SK-N-SH treated with all-trans-retinoic acid at 6 μM for 48 hours (cell line): Measurements from ENCODE around the gene PPARD.

Source experiments
- ARNTL ChIP-seq: fragments of 450-650 bp; formaldehyde crosslinking; IDR thresholded peaks from 2 replicates; pipeline ENCODE4 v1.5.0; 2020; ENCODE audit warnings: low read depth, mild to moderate bottlenecking, moderate library complexity, borderline replicate concordance
- CREB5 ChIP-seq: fragments of 250-450 bp; sonication (Bioruptor Pico); IDR thresholded peaks from 2 replicates; pipeline ENCODE4 v1.5.1; 2020; ENCODE audit warnings: low read depth, mild to moderate bottlenecking, moderate library complexity
- OSR1 ChIP-seq: fragments of 250-450 bp; sonication (Bioruptor Pico); IDR thresholded peaks from 2 replicates; pipeline ENCODE4 v1.8.0; 2022; ENCODE audit warnings: moderate library complexity, mild to moderate bottlenecking, inconsistent platforms
- PPARA ChIP-seq: fragments of 250-450 bp; sonication (Bioruptor Pico); IDR thresholded peaks from 2 replicates; pipeline ENCODE4 v1.5.0; 2020; ENCODE audit warnings: mild to moderate bottlenecking, borderline replicate concordance
- RARB ChIP-seq: fragments of 250-450 bp; sonication (Bioruptor Pico); IDR thresholded peaks from 2 replicates; pipeline ENCODE4 v1.8.0; 2021; ENCODE audit warnings: mild to moderate bottlenecking, moderate library complexity
- TOX ChIP-seq: fragments of 250-450 bp; sonication (Bioruptor Pico); IDR thresholded peaks from 2 replicates; pipeline ENCODE4 v1.8.0; 2021; ENCODE audit warnings: mild to moderate bottlenecking, moderate library complexity, borderline replicate concordance
- TSHZ2 ChIP-seq: fragments of 250-450 bp; sonication (Bioruptor Pico); IDR thresholded peaks from 2 replicates; pipeline ENCODE4 v1.5.0; 2020; ENCODE audit warnings: mild to moderate bottlenecking, moderate library complexity
- ZFP3 ChIP-seq: fragments of 250-450 bp; sonication (Bioruptor Pico); IDR thresholded peaks from 2 replicates; pipeline ENCODE4 v1.5.0; 2020; ENCODE audit warnings: mild to moderate bottlenecking, moderate library complexity
- ZFP30 ChIP-seq: fragments of 450-650 bp; formaldehyde crosslinking; IDR thresholded peaks from 2 replicates; pipeline ENCODE4 v1.5.0; 2022; ENCODE audit warnings: mild to moderate bottlenecking, moderate library complexity

- no peak for TF ChIP-seq ARNTL (CRISPR knock-in tag)
- TF ChIP-seq OSR1 (CRISPR knock-in tag) = no peak
- no peak for TF ChIP-seq CREB5
- no peak for TF ChIP-seq RARB (CRISPR knock-in tag)
- no peak for TF ChIP-seq ZFP30 (CRISPR knock-in tag)
- TF ChIP-seq TSHZ2 (CRISPR knock-in tag) = no peak
- TF ChIP-seq ZFP3 (CRISPR knock-in tag) = no peak
- no peak for TF ChIP-seq TOX (CRISPR knock-in tag)
- TF ChIP-seq PPARA (CRISPR knock-in tag) = no peak
These were observed 89.9 kb downstream of the PPARD start for GRCh38 chr6:35432291-35432690.
